ENCODE measurements around the gene MRPL24. TPM values are rescaled to one million over a fixed set of nuclear protein-coding genes. Genes with fewer than 3 reads are reported as not detected.

Gene MRPL24
- total and polyA plus RNA-seq, 2 of the 13 experiments (the other 11 are each of a cell fraction or from before 2014, with no cell fraction given) = 38.1 to 42.9 TPM

DNA sequence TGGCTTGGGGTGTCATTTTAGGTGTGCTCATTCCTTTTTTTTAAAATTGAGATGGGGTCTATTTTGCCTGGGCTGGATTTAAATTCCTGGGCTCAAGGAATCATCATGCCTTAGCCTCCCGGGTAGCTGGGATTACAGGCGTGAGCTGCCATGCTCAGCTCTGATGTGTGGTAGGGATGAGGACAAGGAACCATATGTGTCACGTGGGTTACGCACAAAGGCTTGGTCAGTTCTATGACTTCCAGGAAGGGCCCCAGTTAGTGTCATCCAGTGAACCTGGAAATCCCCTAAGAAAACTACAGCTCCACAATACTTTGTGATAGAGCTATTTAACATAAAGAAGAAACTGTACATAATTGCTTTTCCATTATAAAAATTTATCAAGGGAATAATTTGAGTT, 19.4 kb downstream of the MRPL24 start (continued):
- TF ChIP-seq, protein P1, sequence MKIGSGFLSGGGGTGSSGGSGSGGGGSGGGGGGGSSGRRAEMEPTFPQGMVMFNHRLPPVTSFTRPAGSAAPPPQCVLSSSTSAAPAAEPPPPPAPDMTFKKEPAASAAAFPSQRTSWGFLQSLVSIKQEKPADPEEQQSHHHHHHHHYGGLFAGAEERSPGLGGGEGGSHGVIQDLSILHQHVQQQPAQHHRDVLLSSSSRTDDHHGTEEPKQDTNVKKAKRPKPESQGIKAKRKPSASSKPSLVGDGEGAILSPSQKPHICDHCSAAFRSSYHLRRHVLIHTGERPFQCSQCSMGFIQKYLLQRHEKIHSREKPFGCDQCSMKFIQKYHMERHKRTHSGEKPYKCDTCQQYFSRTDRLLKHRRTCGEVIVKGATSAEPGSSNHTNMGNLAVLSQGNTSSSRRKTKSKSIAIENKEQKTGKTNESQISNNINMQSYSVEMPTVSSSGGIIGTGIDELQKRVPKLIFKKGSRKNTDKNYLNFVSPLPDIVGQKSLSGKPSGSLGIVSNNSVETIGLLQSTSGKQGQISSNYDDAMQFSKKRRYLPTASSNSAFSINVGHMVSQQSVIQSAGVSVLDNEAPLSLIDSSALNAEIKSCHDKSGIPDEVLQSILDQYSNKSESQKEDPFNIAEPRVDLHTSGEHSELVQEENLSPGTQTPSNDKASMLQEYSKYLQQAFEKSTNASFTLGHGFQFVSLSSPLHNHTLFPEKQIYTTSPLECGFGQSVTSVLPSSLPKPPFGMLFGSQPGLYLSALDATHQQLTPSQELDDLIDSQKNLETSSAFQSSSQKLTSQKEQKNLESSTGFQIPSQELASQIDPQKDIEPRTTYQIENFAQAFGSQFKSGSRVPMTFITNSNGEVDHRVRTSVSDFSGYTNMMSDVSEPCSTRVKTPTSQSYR (CRISPR knock-in tag; IDR thresholded peaks at IDR 0.05; ENCODE audit: borderline replicate concordance) = no peak
- TF ChIP-seq ZNF484 (CRISPR knock-in tag; IDR thresholded peaks at IDR 0.05; ENCODE audit: borderline replicate concordance, low read depth) = no peak
- no peak for TF ChIP-seq ARNTL (CRISPR knock-in tag; IDR thresholded peaks at IDR 0.05)
- no peak for TF ChIP-seq ZNF251 (CRISPR knock-in tag; IDR thresholded peaks at IDR 0.05)

DNA sequence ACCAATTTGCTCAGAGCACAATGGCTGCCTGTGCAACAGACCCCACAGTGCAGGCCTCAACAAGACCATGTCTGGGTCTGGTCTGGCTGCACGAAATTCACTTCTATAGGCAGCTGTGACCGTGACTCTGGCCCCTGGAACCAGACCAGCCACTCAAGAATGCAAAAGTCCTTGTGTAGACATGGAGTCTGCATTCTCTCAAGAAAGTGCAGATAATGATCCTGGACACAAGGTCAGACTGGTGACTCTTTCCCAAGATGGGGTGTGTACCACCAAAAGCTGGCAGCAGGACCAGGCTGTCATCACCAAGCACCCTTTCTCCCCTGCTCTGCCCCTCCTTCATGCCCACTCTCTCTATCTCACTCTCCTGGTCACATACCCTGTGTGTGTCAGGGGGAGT, 19.8 kb downstream of the MRPL24 start:
- ChIA-PET CTCF (ENCODE audit: low intra/inter-chr PET ratio, low total read pairs) (no interaction called here), POLR2A (interaction anchor here (0.9 kb wide), 1 partner anchor 15 kb away, joined by 3 read pairs; no protein-coding TSS in a partner anchor)
- Histone ChIP-seq H3K4me2 (ENCODE audit: low read depth, low read length) (no peak overlapping the region), H3K4me1 (ENCODE audit: insufficient read depth, low read length) (peaks cover 21% of the 10 kb centered on the region), H3K27ac (ENCODE audit: extremely low read length, insufficient read depth, low read length) (no peak overlapping the region), H2AFZ (ENCODE audit: low read length) (no peak overlapping the region), H3K27me3 (ENCODE audit: control insufficient read depth in 1 of 2, insufficient read depth in 2 of 2, low read length in 2 of 2) (no peaks in the 10 kb centered on the region), H4K20me1 (ENCODE audit: insufficient read depth, low read length) (peaks cover 13% of the 10 kb centered on the region), H3K9me3 (ENCODE audit: low read length) (no peaks in the 10 kb centered on the region), H3K79me2 (ENCODE audit: insufficient read depth, low read length) (peaks cover 26% of the 10 kb centered on the region), H3K36me3 (replicated peaks in 1 of 2; ENCODE audit: control insufficient read depth in 1 of 2, insufficient read depth in 2 of 2, low read length in 2 of 2) (peaks cover 14 to 35% of the 10 kb centered on the region in 2 experiments), H3K9ac (ENCODE audit: insufficient read depth, low read depth, low read length) (no peak overlapping the region), H3K4me3 (replicated peaks in 1 of 3; ENCODE audit: insufficient read depth in 1 of 3, low read depth in 2 of 3, low read length in 3 of 3) (no peak overlapping the region)
- intact Hi-C loops (cut with micrococcal nuclease; ENCODE audit: unreplicated experiment) = loop anchor here (10.0 kb wide), 1 partner anchor 56 kb away; no protein-coding TSS in a partner anchor
- 100% methylated on average over 1 of the region's 2 CpGs for WGBS (ENCODE audit: low lambda C conversion rate)
- FAIRE-seq (no peak), DNase-seq (ENCODE audit: low spot score) (no peak), ATAC-seq (no peak)
- TF ChIP-seq ZNF234 (CRISPR knock-in tag; conservative IDR thresholded peaks at IDR 0.05) = no peak
- TF ChIP-seq, protein P2, sequence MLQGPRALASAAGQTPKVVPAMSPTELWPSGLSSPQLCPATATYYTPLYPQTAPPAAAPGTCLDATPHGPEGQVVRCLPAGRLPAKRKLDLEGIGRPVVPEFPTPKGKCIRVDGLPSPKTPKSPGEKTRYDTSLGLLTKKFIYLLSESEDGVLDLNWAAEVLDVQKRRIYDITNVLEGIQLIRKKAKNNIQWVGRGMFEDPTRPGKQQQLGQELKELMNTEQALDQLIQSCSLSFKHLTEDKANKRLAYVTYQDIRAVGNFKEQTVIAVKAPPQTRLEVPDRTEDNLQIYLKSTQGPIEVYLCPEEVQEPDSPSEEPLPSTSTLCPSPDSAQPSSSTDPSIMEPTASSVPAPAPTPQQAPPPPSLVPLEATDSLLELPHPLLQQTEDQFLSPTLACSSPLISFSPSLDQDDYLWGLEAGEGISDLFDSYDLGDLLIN (CRISPR knock-in tag; IDR thresholded peaks at IDR 0.05; ENCODE audit: borderline replicate concordance) = no peak
- no peak for TF ChIP-seq ZNF331 (CRISPR knock-in tag; IDR thresholded peaks at IDR 0.05)
- TF ChIP-seq, protein P3, sequence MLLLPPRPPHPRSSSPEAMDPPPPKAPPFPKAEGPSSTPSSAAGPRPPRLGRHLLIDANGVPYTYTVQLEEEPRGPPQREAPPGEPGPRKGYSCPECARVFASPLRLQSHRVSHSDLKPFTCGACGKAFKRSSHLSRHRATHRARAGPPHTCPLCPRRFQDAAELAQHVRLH (CRISPR knock-in tag; IDR thresholded peaks at IDR 0.05; ENCODE audit: borderline replicate concordance, low read depth) = no peak
- TF ChIP-seq, protein P4, sequence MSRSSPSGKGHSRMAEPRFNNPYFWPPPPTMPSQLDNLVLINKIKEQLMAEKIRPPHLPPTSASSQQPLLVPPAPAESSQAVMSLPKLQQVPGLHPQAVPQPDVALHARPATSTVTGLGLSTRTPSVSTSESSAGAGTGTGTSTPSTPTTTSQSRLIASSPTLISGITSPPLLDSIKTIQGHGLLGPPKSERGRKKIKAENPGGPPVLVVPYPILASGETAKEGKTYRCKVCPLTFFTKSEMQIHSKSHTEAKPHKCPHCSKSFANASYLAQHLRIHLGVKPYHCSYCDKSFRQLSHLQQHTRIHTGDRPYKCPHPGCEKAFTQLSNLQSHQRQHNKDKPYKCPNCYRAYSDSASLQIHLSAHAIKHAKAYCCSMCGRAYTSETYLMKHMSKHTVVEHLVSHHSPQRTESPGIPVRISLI (CRISPR knock-in tag; IDR thresholded peaks at IDR 0.05; ENCODE audit: borderline replicate concordance) = no peak
- TF ChIP-seq IKZF1 (IDR thresholded peaks at IDR 0.05) = no peak
- no peak for TF ChIP-seq ZFP1 (CRISPR knock-in tag; IDR thresholded peaks at IDR 0.05)
- TF ChIP-seq SMARCE1 (IDR thresholded peaks at IDR 0.05; ENCODE audit: borderline replicate concordance) = no peak
- no peak for TF ChIP-seq ZKSCAN5 (CRISPR knock-in tag; IDR thresholded peaks at IDR 0.05)
- no peak for TF ChIP-seq ESRRA (CRISPR knock-in tag; IDR thresholded peaks at IDR 0.05; ENCODE audit: low read depth)
- TF ChIP-seq, protein P5, sequence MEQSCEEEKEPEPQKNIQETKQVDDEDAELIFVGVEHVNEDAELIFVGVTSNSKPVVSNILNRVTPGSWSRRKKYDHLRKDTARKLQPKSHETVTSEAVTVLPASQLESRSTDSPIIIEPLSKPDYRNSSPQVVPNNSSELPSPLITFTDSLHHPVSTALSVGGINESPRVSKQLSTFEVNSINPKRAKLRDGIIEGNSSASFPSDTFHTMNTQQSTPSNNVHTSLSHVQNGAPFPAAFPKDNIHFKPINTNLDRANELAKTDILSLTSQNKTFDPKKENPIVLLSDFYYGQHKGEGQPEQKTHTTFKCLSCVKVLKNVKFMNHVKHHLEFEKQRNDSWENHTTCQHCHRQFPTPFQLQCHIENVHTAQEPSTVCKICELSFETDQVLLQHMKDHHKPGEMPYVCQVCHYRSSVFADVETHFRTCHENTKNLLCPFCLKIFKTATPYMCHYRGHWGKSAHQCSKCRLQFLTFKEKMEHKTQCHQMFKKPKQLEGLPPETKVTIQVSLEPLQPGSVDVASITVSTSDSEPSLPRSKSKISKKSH (CRISPR knock-in tag; IDR thresholded peaks at IDR 0.05; ENCODE audit: borderline replicate concordance) = no peak
- in situ Hi-C loops (cut with HindIII; ENCODE audit: extremely low pct_ligation_motif_present, low pct_unique_long_range_greater_than_20kb) = no loop called here
- no TSS peak for BruUV-seq (replicated peaks)

Data from HepG2 (cell line).